ENCODE measurements around the gene CCND3. TPM values are rescaled to one million over a fixed set of nuclear protein-coding genes. Genes with fewer than 3 reads are reported as not detected.

Gene CCND3
- polyA plus RNA-seq, 2 of the 4 experiments (the other 2 are of a cell fraction) = 112 to 228 TPM

- DNase-seq (ENCODE audit: low read depth in 1 of 2, low spot score in 1 of 2) (no peak), ATAC-seq (no peak), FAIRE-seq (no peak)
- ChIA-PET CTCF (interaction anchor here (0.9 kb wide), 1 partner anchor 37 kb away, joined by 3 read pairs; no protein-coding TSS in a partner anchor), POLR2A (no interaction called here)
- WGBS (ENCODE audit: missing lambda C conversion rate) = 72% methylated on average over 2 of the region's 2 CpGs
- no peak overlapping the region for H3K4me2 ChIP-seq
- peak overlapping the region in 1 of 2 experiments; percentile 81; a peak in 4 of 6 replicates for H3K27ac ChIP-seq
- no peak overlapping the region for H3K4me3 ChIP-seq
- TF ChIP-seq HMGXB4 (CRISPR knock-in tag; IDR thresholded peaks at IDR 0.05; ENCODE audit: borderline replicate concordance) (no peak), CBX8 (IDR thresholded peaks at IDR 0.05) (no peak), SREBF2 (IDR thresholded peaks at IDR 0.05) (no peak), BCL3 (IDR thresholded peaks at IDR 0.05) (no peak), PBX3 (IDR thresholded peaks at IDR 0.05) (no peak), BHLHE40 (IDR thresholded peaks at IDR 0.05; ENCODE audit: low read depth, low read length) (no peak), HDAC2 (IDR thresholded peaks at IDR 0.05) (no peak), POLR2A (IDR thresholded peaks at IDR 0.05; ENCODE audit: low read length) (no peak), CTCF (IDR thresholded peaks at IDR 0.05) (no peak), TFCP2L1 (CRISPR knock-in tag; IDR thresholded peaks at IDR 0.05) (no peak), ZSCAN20 (CRISPR knock-in tag; IDR thresholded peaks at IDR 0.05) (no peak), KDM5A (IDR thresholded peaks at IDR 0.05) (no peak), EHMT2 (IDR thresholded peaks at IDR 0.05; ENCODE audit: low read depth) (no peak)
- H3K9me3 ChIP-seq = no peaks in the 10 kb centered on the region
- H3K4me1 ChIP-seq = peaks cover 65% of the 10 kb centered on the region
These were observed 31.2 kb upstream of the CCND3 start for GRCh38 chr6:41972826-41973225.

GRCh38 chr6:41970436-41970846 lies 28.8 kb upstream of the CCND3 start:
- 28% methylated on average over 4 of the region's 4 CpGs for WGBS (ENCODE audit: missing lambda C conversion rate)
- peak overlapping the region; percentile 95 to 97 for H3K27ac ChIP-seq
- ATAC-seq (peak; percentile 16 to 35; a peak in 2 of 6 replicates), FAIRE-seq (no peak), DNase-seq (ENCODE audit: low read depth in 1 of 2, low spot score in 1 of 2) (peak; percentile 25 to 65)
- ChIA-PET POLR2A (no interaction called here), CTCF (interaction anchor here (0.7 kb wide), 1 partner anchor 74 kb away, joined by 4 read pairs; no protein-coding TSS in a partner anchor)
- H3K4me1 ChIP-seq = peaks cover 65% of the 10 kb centered on the region
- H3K9me3 ChIP-seq = no peaks in the 10 kb centered on the region
- H3K4me3 ChIP-seq = no peak overlapping the region
- TF ChIP-seq REST (IDR thresholded peaks at IDR 0.05) = no peak
- 0 out of 5 replicates have a peak, but pooled peaks of 1 of the 2 experiments have one; percentile 28 for TF ChIP-seq EP300 (IDR thresholded peaks at IDR 0.05)
- peak; percentile 58 to 64; a peak in 3 of 4 replicates for TF ChIP-seq CEBPB (IDR thresholded peaks at IDR 0.05)
- TF ChIP-seq MAX (IDR thresholded peaks at IDR 0.05) = peak; percentile 69
- TF ChIP-seq JUN (IDR thresholded peaks at IDR 0.05) = 0 out of 5 replicates have a peak, but pooled peaks of 1 of the 2 experiments have one; percentile 34
- TF ChIP-seq FOSL2 (IDR thresholded peaks at IDR 0.05) = 0 out of 2 replicates have a peak, but pooled peaks have one; percentile 17
- TF ChIP-seq FOSL2 (CRISPR knock-in tag; IDR thresholded peaks at IDR 0.05) = peak; percentile 63
- no peak for TF ChIP-seq CHD4 (IDR thresholded peaks at IDR 0.05; ENCODE audit: borderline replicate concordance)
- H3K4me2 ChIP-seq = peak overlapping the region; percentile 40

Measured in A549 (cell line).